ENCODE data around the gene GPR161. TPM values are rescaled to one million over a fixed set of nuclear protein-coding genes. Genes with fewer than 3 reads are reported as not detected.

The GPR161 gene
- total RNA-seq, 1 experiment from 2014 or later: 11.8 TPM

DNA sequence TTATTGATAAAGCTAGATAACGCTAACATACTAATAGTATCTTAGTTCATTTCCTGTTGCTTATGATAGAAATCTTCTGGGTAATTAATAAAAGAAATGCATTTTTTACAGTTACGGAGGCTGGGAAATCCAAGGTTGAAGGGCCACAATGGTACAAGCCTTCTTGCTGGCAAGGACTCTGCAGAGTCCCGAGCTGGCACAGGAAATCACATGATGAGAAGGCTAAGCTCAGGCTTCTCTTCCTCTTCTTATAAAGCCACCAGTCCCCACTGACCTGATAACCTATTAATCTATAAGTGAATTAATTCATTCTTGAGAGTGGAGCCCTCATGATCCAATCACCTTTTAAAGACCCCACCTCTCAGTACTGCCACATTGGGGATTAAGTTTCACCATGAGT is 82.6 kb downstream of the GPR161 start:
- Histone ChIP-seq H3F3A (ENCODE audit: low read length, unreplicated experiment) (no peaks in the 10 kb centered on the region), H3K36me3 (ENCODE audit: low read depth, low read length) (no peaks in the 10 kb centered on the region), H2AFZ (ENCODE audit: low read length) (no peak overlapping the region), H4K20me1 (ENCODE audit: low read length) (no peaks in the 10 kb centered on the region), H3K79me2 (ENCODE audit: low read length) (no peaks in the 10 kb centered on the region), H3K9me3 (ENCODE audit: low read length) (no peaks in the 10 kb centered on the region), H3K27me3 (ENCODE audit: low read length) (no peaks in the 10 kb centered on the region), H3K9me2 (replicated peaks; ENCODE audit: low read length) (no peaks in the 10 kb centered on the region), H3K9ac (ENCODE audit: low read length) (no peak overlapping the region), H3K4me1 (ENCODE audit: insufficient read depth, low read length) (peaks cover 7% of the 10 kb centered on the region), H3K4me3 (ENCODE audit: low read length) (no peak overlapping the region), H3K4me2 (ENCODE audit: low read length) (no peak overlapping the region), H3K27ac (ENCODE audit: low read length) (no peak overlapping the region)
- BruUV-seq (replicated peaks): no TSS peak
- CTCF ChIA-PET: no interaction called here
- TF ChIP-seq EZH2 (IDR thresholded peaks at IDR 0.05; ENCODE audit: low read length, unreplicated experiment) (no peak), EZH2phosphoT487 (IDR thresholded peaks at IDR 0.05; ENCODE audit: borderline replicate concordance, low read length) (no peak)
- TF ChIP-seq, protein P1, sequence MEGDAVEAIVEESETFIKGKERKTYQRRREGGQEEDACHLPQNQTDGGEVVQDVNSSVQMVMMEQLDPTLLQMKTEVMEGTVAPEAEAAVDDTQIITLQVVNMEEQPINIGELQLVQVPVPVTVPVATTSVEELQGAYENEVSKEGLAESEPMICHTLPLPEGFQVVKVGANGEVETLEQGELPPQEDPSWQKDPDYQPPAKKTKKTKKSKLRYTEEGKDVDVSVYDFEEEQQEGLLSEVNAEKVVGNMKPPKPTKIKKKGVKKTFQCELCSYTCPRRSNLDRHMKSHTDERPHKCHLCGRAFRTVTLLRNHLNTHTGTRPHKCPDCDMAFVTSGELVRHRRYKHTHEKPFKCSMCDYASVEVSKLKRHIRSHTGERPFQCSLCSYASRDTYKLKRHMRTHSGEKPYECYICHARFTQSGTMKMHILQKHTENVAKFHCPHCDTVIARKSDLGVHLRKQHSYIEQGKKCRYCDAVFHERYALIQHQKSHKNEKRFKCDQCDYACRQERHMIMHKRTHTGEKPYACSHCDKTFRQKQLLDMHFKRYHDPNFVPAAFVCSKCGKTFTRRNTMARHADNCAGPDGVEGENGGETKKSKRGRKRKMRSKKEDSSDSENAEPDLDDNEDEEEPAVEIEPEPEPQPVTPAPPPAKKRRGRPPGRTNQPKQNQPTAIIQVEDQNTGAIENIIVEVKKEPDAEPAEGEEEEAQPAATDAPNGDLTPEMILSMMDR (conservative IDR thresholded peaks at IDR 0.05; ENCODE audit: low read depth, low read length): no peak
- DNase-seq (no peak), ATAC-seq (no peak)
- POLR2A ChIA-PET (ENCODE audit: unreplicated experiment): no interaction called here
- intact Hi-C loops (cut with micrococcal nuclease): no loop called here

DNA sequence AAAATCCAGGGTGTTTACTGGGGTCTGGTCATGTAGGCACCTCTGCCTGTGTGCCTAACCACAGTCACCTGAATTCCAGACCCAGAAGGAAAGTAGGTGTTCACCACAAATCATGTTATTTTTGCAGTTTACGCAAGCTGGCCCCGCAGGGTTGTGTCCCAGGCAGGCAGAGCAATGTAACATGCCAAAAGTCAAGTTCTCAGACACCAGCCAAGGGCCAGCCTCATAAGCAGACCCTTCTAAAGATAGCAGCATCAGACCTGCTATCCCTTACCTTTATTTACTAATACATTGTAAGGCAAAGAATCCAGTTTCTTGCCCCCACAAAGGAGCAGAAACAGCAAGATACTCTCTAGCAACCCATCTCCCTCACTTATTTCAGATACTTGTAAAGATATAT is 83.0 kb downstream of the GPR161 start:
- H3F3A ChIP-seq (ENCODE audit: low read length, unreplicated experiment): no peaks in the 10 kb centered on the region
- H3K9me3 ChIP-seq (ENCODE audit: low read length): no peaks in the 10 kb centered on the region
- H3K4me2 ChIP-seq (ENCODE audit: low read length): no peak overlapping the region
- no peak for TF ChIP-seq EZH2 (IDR thresholded peaks at IDR 0.05; ENCODE audit: low read length, unreplicated experiment)
- TF ChIP-seq EZH2phosphoT487 (IDR thresholded peaks at IDR 0.05; ENCODE audit: borderline replicate concordance, low read length): no peak
- TF ChIP-seq, protein P1 (conservative IDR thresholded peaks at IDR 0.05; ENCODE audit: low read depth, low read length): no peak
- H3K9me2 ChIP-seq (replicated peaks; ENCODE audit: low read length): no peaks in the 10 kb centered on the region
- no peak for DNase-seq
- BruUV-seq (replicated peaks): no TSS peak
- H3K4me1 ChIP-seq (ENCODE audit: insufficient read depth, low read length): peaks cover 7% of the 10 kb centered on the region
- no peaks in the 10 kb centered on the region for H3K79me2 ChIP-seq (ENCODE audit: low read length)
- H2AFZ ChIP-seq (ENCODE audit: low read length): no peak overlapping the region
- H4K20me1 ChIP-seq (ENCODE audit: low read length): no peaks in the 10 kb centered on the region
- H3K9ac ChIP-seq (ENCODE audit: low read length): no peak overlapping the region
- intact Hi-C loops (cut with micrococcal nuclease): no loop called here
- ChIA-PET CTCF (no interaction called here), POLR2A (ENCODE audit: unreplicated experiment) (no interaction called here)
- H3K4me3 ChIP-seq (ENCODE audit: low read length): no peak overlapping the region
- H3K27me3 ChIP-seq (ENCODE audit: low read length): no peaks in the 10 kb centered on the region
- no peaks in the 10 kb centered on the region for H3K36me3 ChIP-seq (ENCODE audit: low read depth, low read length)
- ATAC-seq: no peak
- no peak overlapping the region for H3K27ac ChIP-seq (ENCODE audit: low read length)

DNA sequence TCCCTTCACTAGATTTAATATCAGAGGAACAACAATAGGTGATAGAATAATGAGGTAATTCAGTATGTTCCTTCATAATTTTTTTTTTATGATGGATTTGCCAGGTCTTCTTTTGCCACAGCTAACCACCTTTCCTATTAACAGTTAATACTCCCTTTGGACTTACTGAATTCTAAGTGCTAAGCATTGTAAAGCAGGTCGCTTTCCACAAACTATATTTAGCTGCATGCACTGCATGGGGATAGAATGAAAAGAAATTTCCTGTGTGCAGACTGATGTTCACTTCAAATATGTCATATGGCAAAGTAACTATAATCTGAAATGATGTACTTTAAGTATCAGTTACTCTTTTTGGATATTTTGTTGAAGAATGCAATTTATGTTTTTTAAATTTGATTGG is 85.8 kb downstream of the GPR161 start:
- no peak for TF ChIP-seq EZH2 (IDR thresholded peaks at IDR 0.05; ENCODE audit: low read length, unreplicated experiment)
- TF ChIP-seq EZH2phosphoT487 (IDR thresholded peaks at IDR 0.05; ENCODE audit: borderline replicate concordance, low read length): no peak
- TF ChIP-seq, protein P1 (conservative IDR thresholded peaks at IDR 0.05; ENCODE audit: low read depth, low read length): no peak
- Histone ChIP-seq H3K27ac (ENCODE audit: low read length) (no peak overlapping the region), H3K9me2 (replicated peaks; ENCODE audit: low read length) (no peaks in the 10 kb centered on the region), H4K20me1 (ENCODE audit: low read length) (no peaks in the 10 kb centered on the region), H3K27me3 (ENCODE audit: low read length) (no peaks in the 10 kb centered on the region), H3F3A (ENCODE audit: low read length, unreplicated experiment) (no peaks in the 10 kb centered on the region), H3K36me3 (ENCODE audit: low read depth, low read length) (no peaks in the 10 kb centered on the region), H3K79me2 (ENCODE audit: low read length) (no peaks in the 10 kb centered on the region), H3K9ac (ENCODE audit: low read length) (no peak overlapping the region), H3K4me3 (ENCODE audit: low read length) (no peak overlapping the region), H2AFZ (ENCODE audit: low read length) (no peak overlapping the region), H3K9me3 (ENCODE audit: low read length) (no peaks in the 10 kb centered on the region), H3K4me1 (ENCODE audit: insufficient read depth, low read length) (no peaks in the 10 kb centered on the region), H3K4me2 (ENCODE audit: low read length) (no peak overlapping the region)
- ChIA-PET CTCF (interaction anchor here (0.6 kb wide), 1 partner anchor 33 kb away, joined by 4 read pairs; no protein-coding TSS in a partner anchor), POLR2A (ENCODE audit: unreplicated experiment) (no interaction called here)
- no TSS peak for BruUV-seq (replicated peaks)
- intact Hi-C loops (cut with micrococcal nuclease): no loop called here
- ATAC-seq (no peak), DNase-seq (no peak)

All from PC-3 (cell line).